Adipose tissue (tissue), 3 donors: ENCODE results near the gene C5orf52. TPM values are rescaled to one million over a fixed set of nuclear protein-coding genes. Genes with fewer than 3 reads are reported as not detected.

Experiments
- H3K27ac ChIP-seq: one replicate; pipeline ENCODE4 v1.5.1; 2013; ENCODE audit warnings: low read depth, low read length
- WGBS, 3 donors: extraction: QIAGEN DNeasy Blood & Tissue Kit; methylation state at CpG; one replicate each; pipeline ENCODE4 v1.1.7; 2013; 5-methylcytosine and 5-hydroxymethylcytosine counted together
- polyA plus RNA-seq, 3 donors: library from polyadenylated mRNA; stranded (reverse); fragments of 200-250 nt; gene quantifications; one replicate each; pipeline ENCODE4 v1.2.3, GENCODE V29; 2013
- donor health status: healthy with polysubstance abuse.
- donor health status: Bipolar disorder and iron deficiency.
- donor health status: healthy.

Gene C5orf52
- polyA plus RNA-seq: not detected

DNA sequence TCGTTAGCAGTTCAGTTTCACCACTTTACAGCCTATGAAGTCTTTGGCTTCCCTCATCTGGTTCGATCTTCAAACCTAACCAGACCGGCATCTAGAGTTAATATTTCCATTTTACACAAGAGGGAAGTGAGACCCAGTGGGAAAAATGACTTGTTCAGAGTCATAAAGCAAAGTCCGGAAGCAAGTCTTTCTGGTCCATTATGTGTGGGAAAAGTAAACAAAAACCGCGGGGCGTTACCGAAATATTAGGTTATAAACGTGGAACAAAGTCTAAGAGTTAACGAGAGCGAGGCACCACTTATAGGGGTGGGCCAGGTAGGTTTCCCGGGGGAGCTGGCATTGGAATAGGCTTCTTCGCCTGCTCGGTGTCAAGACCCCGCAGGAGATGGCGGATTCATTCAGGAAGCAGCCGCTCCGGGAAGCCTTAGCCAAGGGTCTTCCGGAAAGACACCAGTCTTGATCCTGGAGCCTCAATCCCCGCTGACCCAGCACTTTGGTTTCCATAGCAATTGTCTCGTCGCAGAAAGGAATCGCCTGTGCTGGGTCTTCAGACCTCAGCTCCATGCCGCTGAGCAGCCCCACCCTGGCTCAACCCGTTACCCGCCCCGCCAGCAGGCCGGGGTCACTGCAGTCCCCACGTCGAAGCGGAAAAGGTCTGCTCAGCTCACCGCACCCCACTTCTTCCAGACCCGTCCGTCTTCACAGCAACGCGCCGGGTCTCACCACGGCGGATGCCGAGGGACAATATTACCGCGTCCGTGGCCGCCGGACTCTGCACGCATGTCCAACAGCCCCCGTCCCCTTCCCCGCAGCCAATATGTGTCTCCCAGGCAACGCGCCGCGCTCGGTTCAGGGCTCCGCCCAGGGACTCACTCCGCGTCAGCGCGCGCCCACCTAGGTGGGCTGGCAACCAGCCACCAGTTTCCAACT is at the start of gene C5orf52:
Gene C5orf52, plus strand, starts transcription at position 872 of the 930 bp plus-strand sequence. CDS start 82 bp downstream, outside the sequence.
- WGBS, 3 donors: 1% methylated on average over 59 of the region's 59 CpGs

DNA sequence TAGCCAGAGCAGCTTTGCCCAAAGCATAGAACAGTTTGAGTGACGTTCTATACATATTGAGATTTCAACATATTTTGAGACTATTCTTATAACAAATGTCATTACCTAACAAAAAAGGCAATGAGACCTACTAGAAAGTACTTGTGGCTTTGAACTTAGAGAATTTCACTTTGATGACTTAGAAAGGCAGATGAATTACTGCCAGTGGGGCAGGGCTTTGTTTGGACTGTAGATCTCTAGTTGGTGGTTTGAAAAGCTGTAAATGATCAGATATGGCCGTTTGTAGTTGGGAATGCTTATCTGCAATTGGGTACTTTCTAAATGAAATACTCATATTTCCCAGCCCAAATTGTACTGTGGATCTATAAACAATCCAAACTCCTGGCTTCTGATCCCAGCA is 47.2 kb upstream of the C5orf52 start:
- WGBS, 3 donors: 22 to 60% (median 49%) methylated on average over 2 of the region's 2 CpGs
- H3K27ac ChIP-seq: no peak overlapping the region

More for the DNA sequence above, at the start of gene C5orf52:
- no peak within 1 kb of the TSS for H3K27ac ChIP-seq

DNA sequence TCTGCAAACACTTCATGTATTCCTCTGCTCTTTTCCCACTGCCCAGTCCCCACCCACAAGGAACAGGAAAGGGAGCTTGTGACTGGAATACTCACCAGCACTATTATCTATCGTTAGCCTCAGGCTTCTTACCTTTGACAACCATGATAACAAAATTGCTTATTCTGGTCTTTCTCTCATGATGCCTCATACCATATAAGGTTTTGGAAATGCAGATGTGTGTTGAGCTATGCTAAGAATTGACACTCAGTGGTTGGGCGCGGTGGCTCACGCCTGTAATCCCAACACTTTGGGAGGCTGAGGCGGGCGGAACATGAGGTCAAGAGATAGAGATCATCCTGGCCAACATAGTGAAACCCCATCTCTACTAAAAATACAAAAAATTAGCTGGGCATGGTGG is 44.5 kb upstream of the C5orf52 start:
- no peak overlapping the region for H3K27ac ChIP-seq
- WGBS, 3 donors: 94 to 96% (median 95%) methylated on average over 6 of the region's 6 CpGs

GRCh38 chr5:157630341-157630740 is 41.0 kb upstream of the C5orf52 start:
- WGBS, 3 donors: 86 to 97% (median 89%) methylated on average over 2 of the region's 2 CpGs

GRCh38 chr5:157640406-157641066 is 30.8 kb upstream of the C5orf52 start:
- no peak overlapping the region for H3K27ac ChIP-seq
- WGBS, 3 donors: 84 to 90% (median 86%) methylated on average over 9 of the region's 9 CpGs

More at GRCh38 chr5:157630341-157630740, 41.0 kb upstream of the C5orf52 start:
- H3K27ac ChIP-seq: no peak overlapping the region

DNA sequence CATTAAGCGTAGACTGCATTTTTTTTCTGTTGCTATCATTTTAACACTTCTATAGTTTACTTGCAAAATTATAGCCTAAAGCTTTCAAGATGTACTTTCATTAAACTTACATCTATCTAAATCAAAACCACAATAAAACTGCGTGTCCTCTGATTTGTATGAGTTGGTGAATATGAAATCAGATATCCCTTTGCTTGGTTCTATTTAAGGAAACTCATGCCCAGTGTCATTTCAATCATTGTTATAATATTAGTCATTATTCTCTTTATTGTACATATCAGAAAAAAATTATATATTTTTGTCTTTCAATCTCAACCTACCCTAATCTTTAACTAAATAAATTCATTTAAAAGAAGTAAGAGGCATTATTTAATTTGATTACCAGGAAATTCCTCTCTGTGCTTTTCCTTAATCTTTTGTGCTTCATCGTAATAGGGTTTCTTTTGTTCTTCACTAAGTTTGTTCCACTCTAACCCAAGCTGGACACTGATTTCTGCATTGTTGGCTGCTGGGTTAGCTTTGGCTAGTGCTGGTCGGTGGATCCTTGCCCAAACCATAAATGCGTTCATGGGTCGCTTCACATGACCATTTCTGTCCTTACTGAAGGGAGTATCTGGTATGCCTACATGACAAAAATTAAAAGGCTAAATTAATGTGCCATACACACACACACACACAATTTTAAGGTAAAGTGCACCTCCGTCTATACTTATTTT is 22.9 kb upstream of the C5orf52 start:
- WGBS, 3 donors: 83 to 92% (median 92%) methylated on average over 7 of the region's 7 CpGs
- H3K27ac ChIP-seq: no peak overlapping the region

GRCh38 chr5:157649101-157649500 is 22.2 kb upstream of the C5orf52 start:
- 75 to 87% (median 86%) methylated on average over 2 of the region's 2 CpGs for WGBS, 3 donors
- H3K27ac ChIP-seq: no peak overlapping the region

- no peak overlapping the region for H3K27ac ChIP-seq
- WGBS, 3 donors: 69 to 81% (median 78%) methylated on average over 33 of the region's 33 CpGs
Measured at GRCh38 chr5:157650991-157651611, 20.2 kb upstream of the C5orf52 start.

DNA sequence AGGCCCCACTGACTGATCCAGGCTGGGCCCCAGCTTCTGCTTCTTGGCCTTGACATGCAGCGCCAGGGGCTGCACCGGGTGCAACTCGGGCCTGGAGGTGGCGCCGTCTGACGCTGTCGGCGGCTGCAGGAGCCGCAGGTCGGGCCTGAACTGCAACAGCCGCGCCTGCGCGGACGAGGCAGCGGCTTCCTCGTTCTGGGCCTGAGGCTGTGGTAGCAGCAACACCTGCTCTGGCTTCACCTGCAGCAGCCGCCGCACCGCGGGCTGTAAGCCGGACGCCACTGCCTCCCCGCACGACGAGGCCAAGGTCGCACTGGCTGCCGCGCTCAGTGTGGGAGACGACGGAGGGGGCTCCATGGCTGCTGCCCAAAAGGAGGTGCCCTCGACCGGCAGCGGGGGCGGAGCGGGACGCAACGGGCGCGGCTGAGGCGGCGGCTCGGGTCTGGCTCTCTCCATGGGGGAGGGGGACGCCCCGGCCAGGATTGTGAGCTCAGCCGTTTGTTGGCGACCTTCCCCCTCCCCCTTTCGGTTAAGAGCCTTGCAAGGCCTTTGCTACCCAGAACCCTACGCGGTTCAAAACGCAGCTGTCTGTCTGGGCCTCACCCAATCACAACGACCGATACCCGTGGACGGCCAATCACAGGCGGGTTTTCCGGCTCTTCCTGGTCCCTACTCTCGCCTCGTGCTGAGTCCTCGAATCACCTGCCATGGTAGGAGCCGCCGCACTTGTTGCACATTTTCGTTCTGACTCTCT is 19.5 kb upstream of the C5orf52 start:
- 17 to 24% (median 22%) methylated on average over 58 to 63 of the region's 63 CpGs for WGBS, 3 donors
- no peak overlapping the region for H3K27ac ChIP-seq

GRCh38 chr5:157652377-157652692 is 19.0 kb upstream of the C5orf52 start, which contains the start of gene SOX30:
SOX30 (minus strand) TSS chr5:157652438; CDS start chr5:157652078, 360 bp downstream.
- WGBS, 3 donors: 83 to 92% (median 83%) methylated on average over 15 of the region's 15 CpGs
- H3K27ac ChIP-seq: no peak within 1 kb of the TSS

DNA sequence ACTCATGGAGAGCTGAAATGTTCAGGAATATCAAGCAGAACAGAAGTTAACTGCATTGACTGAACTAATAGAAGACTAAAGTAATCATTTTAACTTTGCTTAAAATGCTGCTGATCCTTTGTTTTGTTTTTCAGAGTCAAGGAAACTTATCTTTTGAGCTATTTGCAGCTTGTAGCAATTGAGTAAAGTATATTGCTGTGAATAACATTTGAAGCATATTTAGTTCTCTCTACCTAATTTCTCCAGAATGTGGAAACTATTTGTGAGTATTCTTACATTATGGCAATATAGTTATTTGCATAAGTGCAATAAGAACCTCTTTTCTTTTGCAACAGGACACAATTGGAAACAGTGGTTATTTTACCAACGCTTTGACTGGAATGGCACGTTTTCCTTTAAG is 13.8 kb upstream of the C5orf52 start:
- H3K27ac ChIP-seq: no peak overlapping the region
- 75 to 87% (median 81%) methylated on average over 2 of the region's 2 CpGs for WGBS, 3 donors

GRCh38 chr5:157658893-157659292 is 12.4 kb upstream of the C5orf52 start:
- H3K27ac ChIP-seq: no peak overlapping the region

DNA sequence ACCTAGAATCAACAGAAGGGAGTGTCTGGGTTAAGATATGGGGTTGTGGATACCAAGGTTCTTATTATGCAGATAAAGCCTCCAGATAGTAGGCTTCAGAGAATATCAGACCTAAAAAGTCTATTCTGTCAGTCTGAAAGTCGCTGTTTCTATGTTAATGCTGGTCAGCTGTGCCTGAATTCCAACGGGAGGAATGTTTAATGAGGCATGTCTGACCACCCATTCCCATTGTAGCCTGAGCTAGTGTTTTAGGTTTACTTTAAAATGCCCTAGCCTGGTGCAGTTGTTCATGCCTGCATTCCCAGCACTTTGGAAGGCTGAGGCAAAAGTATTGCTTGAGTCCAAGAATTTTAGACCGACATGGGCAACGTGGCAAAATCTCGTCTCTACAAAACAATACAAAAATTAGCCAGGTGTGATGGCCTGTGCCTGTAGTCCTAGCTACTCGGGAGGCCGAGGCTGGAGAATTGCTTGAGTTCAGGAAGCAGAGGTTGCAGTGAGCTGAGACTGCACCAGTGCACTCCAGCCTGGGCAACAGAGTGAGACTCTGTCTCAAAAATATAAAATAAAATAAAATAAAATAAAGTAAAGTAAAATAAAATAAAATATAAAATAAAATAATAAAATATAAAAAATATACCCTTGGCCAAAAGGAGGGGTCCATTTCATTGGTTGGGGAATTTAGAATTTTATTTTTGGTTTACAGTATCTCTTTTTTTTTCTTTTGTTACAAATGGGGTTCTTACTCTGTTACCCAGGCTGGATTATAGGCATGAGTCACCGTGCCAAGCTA is 11.3 kb upstream of the C5orf52 start:
- WGBS, 3 donors: 84 to 94% (median 93%) methylated on average over 8 of the region's 8 CpGs
- no peak overlapping the region for H3K27ac ChIP-seq

More at GRCh38 chr5:157658893-157659292, 12.4 kb upstream of the C5orf52 start:
- WGBS, 3 donors: 78 to 84% (median 80%) methylated on average over 1 of the region's 1 CpG

- H3K27ac ChIP-seq: no peak overlapping the region
- WGBS, 3 donors: 79 to 88% (median 85%) methylated on average over 2 of the region's 2 CpGs
Measured at GRCh38 chr5:157665467-157666070, 5.8 kb upstream of the C5orf52 start.

GRCh38 chr5:157668356-157668755 is 3.0 kb upstream of the C5orf52 start:
- WGBS, 3 donors: 63 to 87% (median 68%) methylated on average over 1 of the region's 1 CpG
- no peak overlapping the region for H3K27ac ChIP-seq

- no peak overlapping the region for H3K27ac ChIP-seq
- 84 to 94% (median 88%) methylated on average over 6 of the region's 6 CpGs for WGBS, 3 donors
Measured at GRCh38 chr5:157669701-157670097, 1.6 kb upstream of the C5orf52 start.
